ENCODE data around the gene ADGRL3.
"Not testable (repeated sequence)": the region's sequence is repeated elsewhere in the genome, so short reads cannot be mapped to it uniquely, and the experiment has no call there.

Gene ADGRL3

GRCh38 chr4:61756937-61757336 lies 556.8 kb downstream of the ADGRL3 start:
- not testable (repeated sequence) for DNase-seq (ENCODE audit: low read depth)

- DNase-seq (ENCODE audit: low read depth): not testable (repeated sequence)
Measured at GRCh38 chr4:61757983-61758382, 557.9 kb downstream of the ADGRL3 start.

GRCh38 chr4:61758596-61758995 lies 558.5 kb downstream of the ADGRL3 start:
- DNase-seq (ENCODE audit: low read depth): not testable (repeated sequence)

DNA sequence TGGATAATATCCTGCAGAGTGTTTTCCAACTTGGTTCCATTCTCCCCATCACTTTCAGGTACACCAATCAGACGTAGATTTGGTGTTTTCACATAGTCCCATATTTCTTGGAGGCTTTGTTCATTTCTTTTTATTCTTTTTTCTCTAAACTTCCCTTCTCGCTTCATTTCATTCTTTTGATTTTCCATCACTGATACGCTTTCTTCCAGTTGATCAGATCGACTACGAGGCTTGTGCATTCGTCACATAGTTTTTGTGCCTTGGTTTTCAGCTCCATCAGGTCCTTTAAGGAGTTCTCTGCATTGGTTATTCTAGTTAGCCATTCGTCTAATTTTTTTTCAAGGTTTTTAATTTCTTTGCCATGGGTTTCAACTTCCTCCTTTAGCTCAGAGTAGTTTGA lies 559.1 kb downstream of the ADGRL3 start:
- DNase-seq (ENCODE audit: low read depth): not testable (repeated sequence)

GRCh38 chr4:61759885-61760284 lies 559.8 kb downstream of the ADGRL3 start:
- DNase-seq (ENCODE audit: low read depth): not testable (repeated sequence)

DNA sequence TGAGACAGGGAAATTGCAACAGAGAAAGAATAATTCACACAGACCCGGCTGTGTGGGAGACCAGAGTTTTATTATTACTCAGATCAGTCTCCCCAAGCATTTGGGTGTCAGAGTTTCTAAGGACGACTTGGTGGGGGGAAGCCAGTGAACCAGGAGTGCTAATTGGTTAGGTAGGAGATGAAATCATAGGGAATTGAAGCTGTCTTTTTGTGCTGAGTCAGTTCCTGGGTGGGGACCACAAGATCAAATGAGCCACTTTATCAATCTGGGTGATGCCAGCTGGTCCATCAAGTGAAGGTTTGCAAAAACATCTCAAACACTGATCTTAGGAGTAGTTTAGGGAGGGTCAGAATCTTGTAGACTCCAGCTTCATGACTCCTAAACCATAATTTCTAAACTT lies 560.7 kb downstream of the ADGRL3 start:
- DNase-seq (ENCODE audit: low read depth): no peak

- no peak for DNase-seq (ENCODE audit: low read depth)
Measured at GRCh38 chr4:61762722-61763627, 562.8 kb downstream of the ADGRL3 start.

- no peak for DNase-seq (ENCODE audit: low read depth)
Measured at GRCh38 chr4:61763682-61764081, 563.6 kb downstream of the ADGRL3 start.

GRCh38 chr4:61764090-61764489 lies 564.0 kb downstream of the ADGRL3 start:
- not testable (repeated sequence) for DNase-seq (ENCODE audit: low read depth)

DNA sequence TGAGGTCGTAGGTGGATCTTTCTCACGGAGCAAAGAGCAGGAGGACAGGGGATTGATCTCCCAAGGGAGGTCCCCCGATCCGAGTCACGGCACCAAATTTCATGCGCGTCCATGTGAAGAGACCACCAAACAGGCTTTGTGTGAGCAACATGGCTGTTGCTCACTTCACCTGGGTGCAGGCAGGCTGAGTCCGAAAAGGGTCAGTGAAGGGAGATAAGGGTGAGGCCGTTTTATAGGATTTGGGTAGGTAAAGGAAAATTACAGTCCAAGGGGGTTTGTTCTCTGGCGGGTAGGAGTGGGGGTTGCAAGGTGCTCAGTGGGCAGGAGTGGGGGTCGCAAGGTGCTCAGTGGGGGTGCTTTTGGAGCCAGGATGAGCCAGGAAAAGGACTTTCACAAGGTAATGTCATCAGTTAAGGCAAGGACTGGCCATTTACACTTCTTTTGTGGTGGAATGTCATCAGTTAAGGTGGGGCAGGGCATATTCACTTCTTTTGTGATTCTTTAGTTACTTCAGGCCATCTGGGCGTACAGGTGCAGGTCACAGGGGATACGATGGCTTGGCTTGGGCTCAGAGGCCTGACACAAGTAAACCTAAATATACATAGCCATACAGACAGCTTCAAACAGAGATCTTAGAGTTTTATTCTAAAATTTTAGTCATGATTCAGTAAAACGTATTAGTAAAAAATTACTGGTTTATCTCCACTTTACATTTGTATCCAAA lies 569.5 kb downstream of the ADGRL3 start:
- DNase-seq (ENCODE audit: low read depth): not testable (repeated sequence)

DNA sequence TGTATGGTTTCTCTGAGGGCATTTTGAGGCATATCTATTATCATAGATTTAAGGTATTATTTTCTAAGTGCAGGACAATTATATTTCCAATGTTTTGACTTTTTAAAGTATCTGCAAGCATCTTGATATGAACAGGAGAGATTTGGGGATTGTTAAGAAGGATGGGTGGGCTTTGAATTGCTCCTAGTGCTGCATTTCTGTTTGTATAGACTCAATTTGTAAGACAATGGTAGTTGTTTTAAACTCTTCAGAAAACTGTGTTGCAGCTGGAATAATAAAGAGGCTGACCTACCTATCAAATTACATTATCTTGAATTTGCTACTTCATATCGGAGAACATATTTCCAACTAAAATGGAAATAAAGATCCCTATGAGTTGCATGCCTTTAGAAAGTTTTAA lies 570.3 kb downstream of the ADGRL3 start:
- no peak for DNase-seq (ENCODE audit: low read depth)

DNA sequence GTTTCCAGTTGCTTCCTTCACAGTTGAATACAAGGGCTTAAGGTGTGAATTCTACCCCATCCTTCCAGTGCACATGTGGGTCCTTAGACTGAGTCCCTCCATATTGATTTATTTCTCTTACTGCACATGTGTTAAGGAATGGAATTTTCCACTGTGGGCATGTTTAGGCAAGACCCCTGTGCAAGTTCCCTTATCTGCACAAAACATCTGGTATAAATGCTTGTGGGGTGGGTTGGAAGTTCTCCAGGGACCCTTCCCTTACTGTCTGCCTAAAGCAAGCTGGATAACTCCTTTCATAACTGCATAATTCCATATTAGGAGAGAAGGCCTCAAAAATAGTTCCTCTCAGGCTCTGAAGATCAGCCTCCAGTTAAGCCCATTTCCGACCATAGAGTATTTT lies 570.9 kb downstream of the ADGRL3 start:
- no peak for DNase-seq (ENCODE audit: low read depth)

DNA sequence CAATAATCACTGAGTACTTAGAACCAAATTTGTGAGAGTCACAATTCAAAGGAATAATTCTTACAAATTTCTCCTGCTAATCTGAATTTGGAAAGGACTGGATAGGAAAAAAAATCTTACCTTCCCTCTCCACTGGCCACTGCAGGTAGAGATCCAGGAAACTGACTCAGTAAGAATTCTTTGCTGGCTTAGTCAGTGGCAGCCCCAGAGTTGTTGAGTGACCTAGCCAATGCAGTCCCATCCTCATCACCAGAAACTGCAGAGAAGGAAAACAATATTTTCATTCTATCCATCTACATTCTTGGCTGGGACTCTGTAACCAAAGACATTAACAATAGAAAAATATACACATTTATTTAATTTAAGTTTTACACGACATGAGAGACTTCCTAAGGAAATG lies 572.0 kb downstream of the ADGRL3 start:
- DNase-seq (ENCODE audit: low read depth): no peak

- DNase-seq (ENCODE audit: low read depth): no peak
Measured at GRCh38 chr4:61773655-61774245, 573.6 kb downstream of the ADGRL3 start.

- DNase-seq (ENCODE audit: low read depth): no peak
Measured at GRCh38 chr4:61782133-61782532, 582.0 kb downstream of the ADGRL3 start.

GRCh38 chr4:61783050-61783449 lies 582.9 kb downstream of the ADGRL3 start:
- no peak for DNase-seq (ENCODE audit: low read depth)

- DNase-seq (ENCODE audit: low read depth): no peak
Measured at GRCh38 chr4:61785761-61786160, 585.6 kb downstream of the ADGRL3 start.

DNA sequence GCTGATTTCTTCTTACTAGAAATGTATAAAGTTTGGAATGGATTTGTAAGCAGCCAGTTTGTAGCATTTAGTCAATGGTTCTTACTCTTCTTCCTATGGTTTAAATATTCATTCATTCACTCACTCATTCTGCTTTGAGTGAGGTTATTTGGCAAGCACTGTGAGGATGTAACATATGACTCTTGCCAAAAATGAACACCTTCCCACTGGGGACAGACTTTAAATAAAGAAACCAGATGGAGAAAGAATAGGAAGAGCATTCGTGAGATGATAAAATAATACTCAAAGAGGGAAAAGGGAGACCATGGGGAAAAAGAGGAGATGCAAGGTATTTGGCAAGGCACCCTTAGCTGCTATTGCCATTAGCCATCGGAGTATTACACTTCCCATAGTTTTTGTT lies 586.1 kb downstream of the ADGRL3 start:
- no peak for DNase-seq (ENCODE audit: low read depth)

DNA sequence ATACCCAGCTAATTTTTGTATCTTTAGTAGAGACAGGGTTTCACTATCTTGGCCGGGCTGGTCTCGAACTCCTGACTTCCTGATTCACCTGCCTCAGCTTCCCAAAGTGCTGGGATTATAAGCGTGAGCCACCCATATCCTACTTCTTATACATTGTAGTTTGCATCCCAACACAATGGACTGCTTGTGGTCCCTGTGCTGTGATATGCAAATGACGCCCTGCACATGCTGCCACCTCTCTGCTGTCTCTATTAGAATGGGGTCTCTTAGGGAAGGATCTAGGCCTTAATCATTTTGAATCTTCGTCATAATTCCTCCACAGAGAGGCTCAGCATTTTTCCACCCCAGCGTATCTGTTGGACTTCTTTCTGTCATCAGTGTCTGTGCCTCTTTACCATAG lies 595.9 kb downstream of the ADGRL3 start:
- no peak for DNase-seq (ENCODE audit: low read depth)

DNA sequence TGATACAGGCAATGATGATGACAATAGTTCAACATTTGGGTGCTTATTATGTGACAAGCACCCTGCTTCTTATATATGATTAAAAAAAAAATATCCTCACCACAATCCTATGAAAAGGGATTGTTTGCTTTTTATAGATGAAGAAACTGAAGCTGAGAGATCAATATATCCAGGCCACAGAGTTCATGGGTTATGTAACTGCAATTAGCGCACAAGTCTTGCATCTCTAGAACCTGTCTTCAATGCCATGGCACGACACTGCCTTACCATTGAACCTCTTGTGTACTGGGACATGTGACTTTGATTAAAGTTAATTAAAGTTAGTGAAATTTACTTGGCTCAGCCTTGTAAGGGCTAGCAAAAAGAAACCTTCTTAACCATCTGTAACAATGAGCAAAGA lies 599.7 kb downstream of the ADGRL3 start:
- no peak for DNase-seq (ENCODE audit: low read depth)

DNA sequence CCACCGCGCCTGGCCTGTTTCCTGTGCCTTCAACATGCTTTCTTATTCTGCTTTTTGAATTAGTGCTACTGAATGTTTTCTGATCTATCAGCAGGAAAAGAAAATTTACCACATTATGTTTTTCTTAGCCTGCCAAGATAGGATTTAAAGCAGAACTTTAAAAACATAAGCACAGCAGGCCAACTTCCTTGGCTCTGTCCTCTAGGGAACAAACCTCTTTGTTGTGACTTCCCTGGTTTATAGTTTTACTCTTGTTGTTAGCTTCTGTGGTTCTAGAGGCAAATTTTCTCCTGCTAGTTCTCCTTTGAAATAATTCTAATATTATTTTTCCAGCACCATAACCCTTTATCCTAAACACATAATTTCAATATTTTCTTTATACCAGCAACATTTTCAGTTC lies 605.1 kb downstream of the ADGRL3 start:
- no peak for DNase-seq (ENCODE audit: low read depth)

- no peak for DNase-seq (ENCODE audit: low read depth)
Measured at GRCh38 chr4:61805979-61806378, 605.9 kb downstream of the ADGRL3 start.

GRCh38 chr4:61812171-61812570 lies 612.0 kb downstream of the ADGRL3 start:
- no peak for DNase-seq (ENCODE audit: low read depth)
